Measurements from ENCODE around the gene NEURL1B.
A peak's percentile ranks its signal among the peaks of the same experiment; 100 is the strongest.

Gene NEURL1B

DNA sequence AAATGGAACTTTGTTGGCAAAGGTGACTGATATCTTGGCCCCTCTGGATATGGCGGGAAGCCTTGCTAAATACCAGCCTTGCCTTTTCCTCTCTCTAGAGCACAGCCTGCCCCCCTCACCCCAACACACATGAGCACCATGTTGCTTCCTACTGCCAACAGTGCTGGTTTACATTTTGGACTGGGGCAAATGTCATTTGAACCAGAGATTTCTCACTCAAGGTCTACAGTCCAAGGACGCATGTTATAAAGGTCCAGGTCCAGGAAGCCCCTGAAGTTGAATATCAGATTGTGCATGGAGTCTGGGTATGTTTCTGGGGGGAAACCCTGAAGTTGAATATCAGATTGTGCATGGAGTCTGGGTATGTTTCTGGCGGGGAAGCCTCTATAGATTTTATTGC is 19.9 kb downstream of the NEURL1B start:
- peaks cover 0 to 75% (median 27%) of the 10 kb centered on the region in 5 donors for H3K4me1 ChIP-seq (ENCODE audit: control insufficient read depth in 5 of 5, insufficient read depth in 5 of 5, low read length in 5 of 5)
- H3K27ac ChIP-seq (ENCODE audit: low read depth, low read length): no peak overlapping the region
- H3K9ac ChIP-seq (ENCODE audit: low read length in 5 of 5): no peak overlapping the region
- H3K9me3 ChIP-seq (ENCODE audit: control insufficient read depth in 5 of 5, low read length in 5 of 5): peaks cover 0 to 10% (median 7%) of the 10 kb centered on the region in 5 donors
- H3K36me3 ChIP-seq (ENCODE audit: control insufficient read depth in 5 of 5, insufficient read depth in 5 of 5, low read length in 5 of 5): peaks cover 0 to 2% (median 0%) of the 10 kb centered on the region in 5 donors
- peaks cover 0 to 9% (median 3%) of the 10 kb centered on the region in 5 donors for H3K27me3 ChIP-seq (ENCODE audit: control insufficient read depth in 5 of 5, insufficient read depth in 4 of 5, low read length in 5 of 5)
- H3K4me3 ChIP-seq (ENCODE audit: low read depth in 1 of 5, low read length in 5 of 5): no peak overlapping the region

DNA sequence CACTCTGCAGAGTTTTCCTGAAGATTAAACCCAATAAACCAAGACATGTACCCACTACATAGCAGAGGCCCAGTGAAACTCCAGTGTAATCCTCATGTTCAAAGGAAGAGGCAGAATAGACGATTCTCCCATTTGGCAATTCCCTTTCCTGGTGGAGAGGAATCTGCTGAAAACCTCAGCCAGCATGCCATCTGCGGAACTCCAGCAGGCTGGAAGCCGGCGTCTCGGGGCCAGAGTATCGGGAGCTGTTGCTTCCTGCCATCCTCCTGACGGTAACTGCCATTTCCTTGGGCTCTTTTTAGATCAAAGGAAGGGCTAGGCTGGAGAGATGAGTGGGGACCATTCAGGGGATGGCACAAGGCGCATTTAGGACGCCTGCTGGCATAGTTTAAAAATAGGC is 20.5 kb downstream of the NEURL1B start:
- peaks cover 0 to 6% (median 5%) of the 10 kb centered on the region in 5 donors for H3K9me3 ChIP-seq (ENCODE audit: control insufficient read depth in 5 of 5, low read length in 5 of 5)
- peaks cover 0 to 9% (median 3%) of the 10 kb centered on the region in 5 donors for H3K27me3 ChIP-seq (ENCODE audit: control insufficient read depth in 5 of 5, insufficient read depth in 4 of 5, low read length in 5 of 5)
- no peak overlapping the region for H3K4me3 ChIP-seq (ENCODE audit: low read depth in 1 of 5, low read length in 5 of 5)
- no peak overlapping the region for H3K9ac ChIP-seq (ENCODE audit: low read length in 5 of 5)
- H3K27ac ChIP-seq (ENCODE audit: low read depth, low read length): no peak overlapping the region
- H3K36me3 ChIP-seq (ENCODE audit: control insufficient read depth in 5 of 5, insufficient read depth in 5 of 5, low read length in 5 of 5): peaks cover 0 to 2% (median 0%) of the 10 kb centered on the region in 5 donors
- H3K4me1 ChIP-seq (ENCODE audit: control insufficient read depth in 5 of 5, insufficient read depth in 5 of 5, low read length in 5 of 5): peaks cover 0 to 75% (median 27%) of the 10 kb centered on the region in 5 donors

- H3K27ac ChIP-seq (ENCODE audit: low read depth, low read length): no peak overlapping the region
- H3K27me3 ChIP-seq (ENCODE audit: control insufficient read depth in 5 of 5, insufficient read depth in 4 of 5, low read length in 5 of 5): peaks cover 0 to 9% (median 3%) of the 10 kb centered on the region in 5 donors
- H3K9me3 ChIP-seq (ENCODE audit: control insufficient read depth in 5 of 5, low read length in 5 of 5): no peaks in the 10 kb centered on the region
- peaks cover 0 to 67% (median 27%) of the 10 kb centered on the region in 5 donors for H3K4me1 ChIP-seq (ENCODE audit: control insufficient read depth in 5 of 5, insufficient read depth in 5 of 5, low read length in 5 of 5)
- H3K4me3 ChIP-seq (ENCODE audit: low read depth in 1 of 5, low read length in 5 of 5): no peak overlapping the region
- H3K36me3 ChIP-seq (ENCODE audit: control insufficient read depth in 5 of 5, insufficient read depth in 5 of 5, low read length in 5 of 5): peaks cover 0 to 2% (median 0%) of the 10 kb centered on the region in 5 donors
- no peak overlapping the region for H3K9ac ChIP-seq (ENCODE audit: low read length in 5 of 5)
Observed at GRCh38 chr5:172662596-172662995, 21.5 kb downstream of the NEURL1B start.

GRCh38 chr5:172664018-172664417 is 23.0 kb downstream of the NEURL1B start:
- no peak overlapping the region for H3K27ac ChIP-seq (ENCODE audit: low read depth, low read length)
- peaks cover 0 to 9% (median 3%) of the 10 kb centered on the region in 5 donors for H3K27me3 ChIP-seq (ENCODE audit: control insufficient read depth in 5 of 5, insufficient read depth in 4 of 5, low read length in 5 of 5)
- H3K36me3 ChIP-seq (ENCODE audit: control insufficient read depth in 5 of 5, insufficient read depth in 5 of 5, low read length in 5 of 5): no peaks in the 10 kb centered on the region
- no peaks in the 10 kb centered on the region for H3K9me3 ChIP-seq (ENCODE audit: control insufficient read depth in 5 of 5, low read length in 5 of 5)
- H3K4me3 ChIP-seq (ENCODE audit: low read depth in 1 of 5, low read length in 5 of 5): no peak overlapping the region
- H3K4me1 ChIP-seq (ENCODE audit: control insufficient read depth in 5 of 5, insufficient read depth in 5 of 5, low read length in 5 of 5): peaks cover 0 to 63% (median 20%) of the 10 kb centered on the region in 5 donors
- H3K9ac ChIP-seq (ENCODE audit: low read length in 5 of 5): no peak overlapping the region

DNA sequence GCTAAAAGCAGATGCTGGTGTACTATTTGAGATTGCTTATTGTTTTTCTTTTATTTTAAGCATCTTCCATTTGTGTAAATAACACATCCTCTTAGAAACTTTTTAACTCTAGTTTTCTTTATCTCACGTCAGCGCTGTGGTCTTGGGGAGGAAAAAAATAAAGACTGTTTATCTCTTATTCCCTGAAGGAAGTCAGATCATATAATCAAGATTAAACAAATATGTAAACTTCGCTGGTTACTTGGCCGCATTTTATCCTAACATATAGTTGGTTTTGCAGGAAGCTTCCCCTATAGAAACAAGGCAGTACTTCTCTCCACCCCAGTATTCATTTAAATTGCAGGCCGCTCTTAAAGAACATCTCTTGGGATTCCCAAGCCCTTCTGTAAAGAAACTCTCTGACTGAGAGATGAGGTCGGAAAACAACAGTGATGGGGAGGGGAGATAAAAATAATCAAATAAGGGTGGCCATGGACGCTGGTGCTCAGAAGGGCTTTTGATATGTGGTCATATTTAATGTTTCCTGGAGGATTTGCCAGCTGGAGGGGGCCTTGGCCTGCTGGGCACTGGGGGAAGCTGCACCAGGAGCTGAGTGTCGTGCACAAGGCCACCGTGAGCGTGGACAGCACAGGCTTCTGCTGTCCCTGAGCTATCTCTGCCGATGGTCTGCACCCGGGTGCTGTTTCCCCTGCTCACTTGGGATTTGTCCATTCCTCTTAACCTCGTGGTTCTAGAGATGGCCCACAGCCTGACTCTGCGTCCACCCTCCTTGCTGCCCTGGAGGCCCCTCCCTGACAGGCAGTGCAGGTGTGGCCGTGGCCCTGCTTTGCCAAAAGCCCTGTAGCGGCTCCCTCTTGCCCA is 23.8 kb downstream of the NEURL1B start:
- Histone ChIP-seq H3K4me3 (ENCODE audit: low read depth in 1 of 5, low read length in 5 of 5) (no peak overlapping the region), H3K27me3 (ENCODE audit: control insufficient read depth in 5 of 5, insufficient read depth in 4 of 5, low read length in 5 of 5) (peaks cover 0 to 6% (median 3%) of the 10 kb centered on the region in 5 donors), H3K27ac (ENCODE audit: low read depth, low read length) (no peak overlapping the region), H3K9ac (ENCODE audit: low read length in 5 of 5) (no peak overlapping the region), H3K36me3 (ENCODE audit: control insufficient read depth in 5 of 5, insufficient read depth in 5 of 5, low read length in 5 of 5) (peaks cover 0 to 2% (median under 1%) of the 10 kb centered on the region in 5 donors), H3K9me3 (ENCODE audit: control insufficient read depth in 5 of 5, low read length in 5 of 5) (no peaks in the 10 kb centered on the region), H3K4me1 (ENCODE audit: control insufficient read depth in 5 of 5, insufficient read depth in 5 of 5, low read length in 5 of 5) (peaks cover 0 to 54% (median 11%) of the 10 kb centered on the region in 5 donors)

DNA sequence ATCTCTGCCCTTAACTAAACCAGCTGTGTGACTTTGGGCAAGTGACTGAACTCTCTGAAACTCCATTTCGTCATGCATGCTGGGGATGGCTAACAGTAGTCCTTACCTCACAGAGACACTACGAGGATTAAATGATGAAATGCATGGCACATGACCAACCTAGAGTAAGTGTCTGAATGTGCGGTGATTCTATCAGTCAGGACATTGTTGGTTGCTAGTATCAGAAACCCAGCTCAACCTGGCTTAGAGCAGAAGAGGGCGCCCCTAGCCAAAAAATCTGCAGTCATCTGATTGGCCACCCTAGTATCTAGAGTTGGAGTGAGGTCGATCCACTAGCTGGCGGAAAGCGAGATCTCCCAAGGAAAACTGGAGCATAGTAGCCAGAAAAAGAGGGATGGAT is 25.2 kb downstream of the NEURL1B start:
- H3K27me3 ChIP-seq (ENCODE audit: control insufficient read depth in 5 of 5, insufficient read depth in 4 of 5, low read length in 5 of 5): peaks cover 0 to 3% (median 0%) of the 10 kb centered on the region in 5 donors
- H3K9ac ChIP-seq (ENCODE audit: low read length in 5 of 5): no peak overlapping the region
- no peak overlapping the region for H3K27ac ChIP-seq (ENCODE audit: low read depth, low read length)
- peaks cover 0 to 12% (median 10%) of the 10 kb centered on the region in 5 donors for H3K36me3 ChIP-seq (ENCODE audit: control insufficient read depth in 5 of 5, insufficient read depth in 5 of 5, low read length in 5 of 5)
- H3K9me3 ChIP-seq (ENCODE audit: control insufficient read depth in 5 of 5, low read length in 5 of 5): no peaks in the 10 kb centered on the region
- H3K4me3 ChIP-seq (ENCODE audit: low read depth in 1 of 5, low read length in 5 of 5): no peak overlapping the region
- H3K4me1 ChIP-seq (ENCODE audit: control insufficient read depth in 5 of 5, insufficient read depth in 5 of 5, low read length in 5 of 5): peaks cover 0 to 42% (median 5%) of the 10 kb centered on the region in 5 donors

- peaks cover 0 to 19% (median 10%) of the 10 kb centered on the region in 5 donors for H3K36me3 ChIP-seq (ENCODE audit: control insufficient read depth in 5 of 5, insufficient read depth in 5 of 5, low read length in 5 of 5)
- H3K9ac ChIP-seq (ENCODE audit: low read length in 5 of 5): no peak overlapping the region
- no peaks in the 10 kb centered on the region for H3K27me3 ChIP-seq (ENCODE audit: control insufficient read depth in 5 of 5, insufficient read depth in 4 of 5, low read length in 5 of 5)
- peak overlapping the region; percentile 27 for H3K27ac ChIP-seq (ENCODE audit: low read depth, low read length)
- no peak overlapping the region for H3K4me3 ChIP-seq (ENCODE audit: low read depth in 1 of 5, low read length in 5 of 5)
- H3K9me3 ChIP-seq (ENCODE audit: control insufficient read depth in 5 of 5, low read length in 5 of 5): no peaks in the 10 kb centered on the region
- H3K4me1 ChIP-seq (ENCODE audit: control insufficient read depth in 5 of 5, insufficient read depth in 5 of 5, low read length in 5 of 5): peaks cover 0 to 29% (median 5%) of the 10 kb centered on the region in 5 donors
Observed at GRCh38 chr5:172667786-172668593, 26.9 kb downstream of the NEURL1B start.

- H3K9me3 ChIP-seq (ENCODE audit: control insufficient read depth in 5 of 5, low read length in 5 of 5): no peaks in the 10 kb centered on the region
- H3K9ac ChIP-seq (ENCODE audit: low read length in 5 of 5): no peak overlapping the region
- no peaks in the 10 kb centered on the region for H3K27me3 ChIP-seq (ENCODE audit: control insufficient read depth in 5 of 5, insufficient read depth in 4 of 5, low read length in 5 of 5)
- H3K4me3 ChIP-seq (ENCODE audit: low read depth in 1 of 5, low read length in 5 of 5): no peak overlapping the region
- H3K27ac ChIP-seq (ENCODE audit: low read depth, low read length): peak overlapping the region; percentile 27
- peaks cover 0 to 26% (median 5%) of the 10 kb centered on the region in 5 donors for H3K4me1 ChIP-seq (ENCODE audit: control insufficient read depth in 5 of 5, insufficient read depth in 5 of 5, low read length in 5 of 5)
- H3K36me3 ChIP-seq (ENCODE audit: control insufficient read depth in 5 of 5, insufficient read depth in 5 of 5, low read length in 5 of 5): peaks cover 0 to 19% (median 10%) of the 10 kb centered on the region in 5 donors
Observed at GRCh38 chr5:172668594-172669071, 27.6 kb downstream of the NEURL1B start.

- H3K27ac ChIP-seq (ENCODE audit: low read depth, low read length): peak overlapping the region; percentile 27
- no peak overlapping the region for H3K9ac ChIP-seq (ENCODE audit: low read length in 5 of 5)
- H3K36me3 ChIP-seq (ENCODE audit: control insufficient read depth in 5 of 5, insufficient read depth in 5 of 5, low read length in 5 of 5): peaks cover 0 to 19% (median 10%) of the 10 kb centered on the region in 5 donors
- H3K4me1 ChIP-seq (ENCODE audit: control insufficient read depth in 5 of 5, insufficient read depth in 5 of 5, low read length in 5 of 5): peaks cover 0 to 20% (median 5%) of the 10 kb centered on the region in 5 donors
- H3K27me3 ChIP-seq (ENCODE audit: control insufficient read depth in 5 of 5, insufficient read depth in 4 of 5, low read length in 5 of 5): no peaks in the 10 kb centered on the region
- H3K4me3 ChIP-seq (ENCODE audit: low read depth in 1 of 5, low read length in 5 of 5): no peak overlapping the region
- no peaks in the 10 kb centered on the region for H3K9me3 ChIP-seq (ENCODE audit: control insufficient read depth in 5 of 5, low read length in 5 of 5)
Observed at GRCh38 chr5:172669386-172670004, 28.4 kb downstream of the NEURL1B start.
